Stimulated activated CD4-positive, alpha-beta T cell treated with anti-CD3 and anti-CD28 coated beads, Interleukin-15, amount 100 ng/mL, for 48 hours (primary cell): ENCODE measurements around the gene MIB1.
A peak's percentile ranks its signal among the peaks of the same experiment; 100 is the strongest.

Experiments used
- DNase-seq, 2 donors: peaks; one replicate each; pipeline ENCODE4 v3.0.0-alpha.2; 2020; ENCODE audit warnings: low read depth in 2 of 2

The MIB1 gene

DNA sequence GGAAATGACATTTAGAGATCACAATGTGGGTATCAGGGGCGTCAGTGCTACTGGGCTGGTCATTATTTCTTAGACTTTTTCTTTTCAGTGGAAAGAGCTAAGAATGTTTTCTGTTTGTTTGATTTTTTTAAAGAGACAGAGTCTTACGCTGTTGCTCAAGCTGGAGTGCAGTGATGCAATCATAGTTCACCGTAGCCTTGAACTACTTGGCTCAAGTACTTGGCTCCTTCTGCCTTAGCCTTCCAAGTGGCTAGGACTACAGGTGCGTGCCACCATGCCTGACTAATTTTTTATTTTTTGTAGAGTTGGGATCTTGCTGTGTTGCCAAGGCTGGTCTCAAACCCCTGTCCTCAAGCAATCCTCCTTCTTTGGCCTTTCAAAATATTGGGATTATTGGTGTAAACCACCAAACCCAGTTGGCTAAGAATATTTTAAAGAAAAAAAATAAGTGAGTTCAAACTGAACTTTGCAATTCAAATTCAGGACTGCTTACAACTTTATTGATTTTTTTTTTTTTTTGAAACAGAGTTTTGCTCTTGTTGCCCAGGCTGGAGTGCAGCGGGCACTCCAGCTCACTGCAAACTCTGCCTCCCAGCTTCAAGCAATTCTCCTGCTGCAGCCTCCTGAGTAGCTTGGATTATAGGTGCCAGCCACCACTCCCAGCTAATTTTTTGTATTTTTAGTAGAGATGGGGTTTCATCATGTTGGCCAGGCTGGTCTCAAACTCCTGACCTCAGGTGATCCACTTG lies 154.2 kb downstream of the MIB1 start:
- no peak for DNase-seq

DNA sequence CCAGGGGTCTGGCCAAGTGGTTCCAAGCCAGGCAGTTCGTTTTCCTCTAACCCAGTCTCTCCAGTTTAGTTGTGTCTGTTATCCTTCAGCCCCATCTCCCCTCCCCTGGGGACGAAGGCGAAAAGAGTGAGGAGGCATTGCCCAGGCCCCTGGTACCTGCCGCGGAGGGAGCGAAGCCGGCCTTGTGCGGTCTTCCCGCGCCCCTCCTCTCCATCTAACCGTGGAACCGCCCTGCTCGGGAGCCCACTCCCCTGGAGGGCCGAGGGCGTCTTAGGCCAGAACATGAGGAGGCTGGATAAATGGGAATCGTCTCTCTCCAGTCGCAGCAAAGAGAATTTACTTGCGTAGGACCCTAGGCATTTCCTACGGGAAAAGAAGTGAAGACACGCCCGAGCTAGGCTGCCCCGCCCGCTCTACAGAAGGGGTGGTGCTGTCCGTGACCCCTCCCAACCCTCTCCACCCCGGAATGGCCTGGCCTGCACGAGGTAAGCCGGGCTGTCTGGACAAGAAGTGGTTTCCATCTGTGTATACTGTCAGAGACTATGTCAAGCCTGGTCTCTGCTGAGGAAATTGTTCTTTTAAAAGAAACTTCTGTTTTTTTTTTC lies 156.2 kb downstream of the MIB1 start:
- no peak for DNase-seq

DNA sequence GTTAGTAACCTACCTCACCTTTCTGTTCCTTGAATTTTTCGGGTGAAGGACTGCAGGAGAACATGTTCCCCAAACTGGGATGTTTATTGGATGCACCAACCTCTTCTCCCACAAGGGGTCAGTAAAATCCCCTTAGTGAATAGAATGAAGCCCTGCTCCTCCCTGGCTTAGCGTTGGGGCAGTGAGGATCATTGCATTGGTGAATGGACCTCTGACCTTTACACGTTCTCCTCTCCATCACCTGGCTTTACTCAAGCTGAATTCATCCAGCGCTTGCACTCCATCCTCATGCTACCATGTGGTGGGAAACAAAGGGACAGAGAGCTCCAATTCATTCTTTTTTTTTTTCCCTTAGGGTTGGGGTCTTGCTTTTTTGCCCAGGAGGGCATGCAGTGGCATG lies 157.2 kb downstream of the MIB1 start:
- peak; percentile 1 to 11 for DNase-seq

DNA sequence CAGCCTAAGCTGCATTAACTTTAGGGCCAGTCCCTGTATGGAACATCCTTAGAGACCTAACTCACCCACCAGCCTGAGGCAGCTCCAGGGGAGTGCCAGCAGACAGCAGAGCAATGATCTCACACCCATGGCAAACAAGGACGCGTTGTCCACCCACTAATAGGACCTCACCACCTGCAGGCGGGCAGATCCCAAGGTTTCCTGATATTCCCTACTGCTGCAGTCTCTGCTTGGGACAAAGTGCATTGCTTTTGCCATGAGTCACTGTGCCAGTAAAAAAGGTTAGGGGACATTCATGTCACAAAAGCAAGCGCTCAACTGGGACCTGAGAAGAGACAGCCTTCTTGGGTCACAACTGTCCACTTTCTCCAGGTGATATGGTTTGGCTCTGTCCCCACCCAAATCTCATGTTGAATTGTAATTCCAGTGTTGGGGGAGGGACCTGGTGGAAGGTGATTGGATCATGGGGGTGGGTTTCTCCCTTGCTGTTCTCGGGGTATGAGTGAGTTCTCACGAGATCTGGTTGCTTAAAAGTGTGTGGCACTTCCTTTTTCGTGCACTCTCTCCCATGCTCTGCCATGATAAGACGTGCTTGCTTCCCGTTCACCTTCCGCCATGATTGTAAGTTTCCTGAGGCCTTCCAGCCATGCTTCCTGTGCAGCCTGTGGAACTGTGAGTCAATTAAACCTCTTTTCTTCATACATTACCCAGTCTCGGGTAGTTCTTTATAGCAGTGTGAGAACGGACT lies 160.2 kb downstream of the MIB1 start:
- no peak for DNase-seq

DNA sequence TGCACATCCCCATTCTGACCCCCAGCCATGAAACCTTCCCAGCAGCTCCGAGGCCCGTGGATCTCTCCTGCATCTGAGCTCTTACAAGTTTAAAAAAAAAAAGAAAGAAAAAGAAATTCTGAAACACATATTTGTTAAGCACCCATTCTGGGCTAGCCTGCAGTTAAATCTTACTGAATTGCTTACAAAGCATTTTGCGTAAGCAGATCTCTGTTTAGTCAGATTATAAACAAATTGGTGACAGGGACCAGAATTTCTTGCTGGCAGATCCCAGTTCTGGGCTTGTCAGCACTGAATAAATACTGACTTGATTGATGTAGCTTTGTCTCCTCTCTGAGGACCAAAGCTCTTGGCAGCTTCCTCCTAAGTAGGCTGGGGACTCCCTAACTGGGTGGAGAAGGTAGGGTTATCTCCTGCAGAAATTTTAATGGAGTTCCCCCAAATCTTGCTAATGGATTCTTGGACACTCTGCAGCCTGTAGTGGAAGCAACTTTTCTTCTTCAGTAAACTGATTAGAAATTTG lies 160.9 kb downstream of the MIB1 start:
- DNase-seq: no peak

DNA sequence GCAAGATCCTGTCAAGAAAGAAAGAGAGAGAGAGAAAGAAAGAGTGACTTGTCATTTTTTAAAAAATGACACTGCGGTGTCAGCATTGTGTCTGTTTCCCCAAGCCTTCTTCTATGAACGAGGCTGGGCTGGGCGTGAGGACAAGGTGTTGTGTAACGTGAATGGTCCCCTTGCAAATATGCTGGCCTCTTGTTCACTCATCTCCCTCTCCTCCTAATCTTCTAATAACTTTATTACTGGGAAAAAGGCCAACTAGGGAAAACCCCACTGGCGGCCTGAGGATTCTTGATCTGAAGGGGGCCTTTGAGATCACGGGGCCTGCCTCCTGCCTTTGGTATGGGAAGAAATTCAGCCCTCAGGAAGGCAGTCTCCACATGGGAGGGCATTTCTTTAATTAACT lies 163.1 kb downstream of the MIB1 start:
- DNase-seq: no peak

DNA sequence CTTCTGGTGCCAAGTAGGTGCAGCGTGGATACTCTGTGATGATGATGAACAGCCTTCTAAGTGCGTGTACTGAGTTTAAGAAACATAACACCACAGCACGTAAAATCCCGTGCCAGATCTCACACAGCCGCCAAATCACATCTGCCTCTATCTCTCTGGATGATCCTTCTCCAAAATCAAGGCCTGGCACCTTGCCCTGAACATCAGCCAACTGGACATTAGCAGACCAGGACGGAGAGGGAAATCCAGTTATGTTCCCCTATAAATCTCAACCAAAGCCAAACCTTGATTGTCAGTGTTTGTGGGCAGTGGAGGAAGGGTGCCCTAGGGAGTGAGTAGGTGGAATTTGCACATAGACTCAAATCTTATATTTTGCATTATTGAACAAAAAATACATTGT lies 164.3 kb downstream of the MIB1 start:
- no peak for DNase-seq

DNA sequence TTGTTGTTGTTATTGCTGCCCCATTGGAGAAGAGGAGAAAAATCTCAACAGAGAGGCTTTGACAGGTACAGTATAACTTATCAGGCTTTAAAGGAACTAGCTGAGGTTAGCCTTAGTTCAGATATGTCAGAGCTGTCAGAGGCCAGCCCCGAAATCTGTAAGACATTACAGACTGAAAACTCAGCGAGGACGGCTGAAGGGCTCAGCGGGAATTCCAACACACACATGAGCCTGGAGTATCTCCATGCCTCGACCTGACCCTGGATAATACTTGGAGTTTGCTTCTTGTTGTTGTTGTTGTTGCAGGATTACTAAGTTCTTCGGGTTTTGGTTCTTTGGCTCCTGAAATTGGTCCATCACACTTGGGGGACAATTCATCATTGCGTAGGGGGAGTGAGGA lies 166.9 kb downstream of the MIB1 start:
- DNase-seq: no peak

DNA sequence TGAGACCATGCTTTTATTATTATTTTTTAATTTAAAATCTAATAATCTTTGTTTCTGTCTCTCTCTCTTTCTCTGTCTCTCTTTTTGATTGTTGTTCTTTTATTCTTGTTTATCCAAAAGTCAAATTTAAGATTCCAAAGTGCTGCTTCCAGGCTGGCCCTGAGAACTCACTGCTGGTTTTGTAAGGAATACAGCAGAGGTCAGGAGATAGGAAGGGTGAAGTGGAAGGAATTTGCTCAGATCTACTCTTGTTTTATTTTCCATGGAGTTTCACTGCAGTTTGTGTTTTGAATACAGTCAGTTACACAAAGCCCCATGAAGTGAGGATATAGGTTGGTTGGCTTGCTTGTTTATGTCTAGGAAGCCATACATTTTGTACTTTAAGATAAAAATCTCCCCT lies 168.1 kb downstream of the MIB1 start:
- no peak for DNase-seq

DNA sequence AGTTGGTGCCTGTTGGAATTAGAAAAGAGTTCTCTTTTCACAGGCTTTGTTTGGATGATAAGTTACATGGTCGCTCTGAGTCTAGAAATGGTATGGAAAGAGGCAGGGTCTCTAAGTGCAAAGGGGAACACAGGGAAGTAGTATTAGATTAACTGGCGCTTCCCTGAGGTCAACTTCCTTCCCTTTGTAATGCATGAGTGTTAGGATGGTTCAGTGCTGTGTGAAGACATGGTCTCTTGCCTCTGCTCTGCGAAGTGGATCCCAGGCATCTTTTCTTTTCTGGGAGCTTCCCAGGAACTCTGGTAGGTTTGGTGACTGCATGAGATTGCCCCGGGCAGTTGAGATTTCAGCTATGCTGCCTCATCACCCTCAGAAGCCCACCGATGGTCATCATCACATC lies 170.3 kb downstream of the MIB1 start:
- DNase-seq: no peak

DNA sequence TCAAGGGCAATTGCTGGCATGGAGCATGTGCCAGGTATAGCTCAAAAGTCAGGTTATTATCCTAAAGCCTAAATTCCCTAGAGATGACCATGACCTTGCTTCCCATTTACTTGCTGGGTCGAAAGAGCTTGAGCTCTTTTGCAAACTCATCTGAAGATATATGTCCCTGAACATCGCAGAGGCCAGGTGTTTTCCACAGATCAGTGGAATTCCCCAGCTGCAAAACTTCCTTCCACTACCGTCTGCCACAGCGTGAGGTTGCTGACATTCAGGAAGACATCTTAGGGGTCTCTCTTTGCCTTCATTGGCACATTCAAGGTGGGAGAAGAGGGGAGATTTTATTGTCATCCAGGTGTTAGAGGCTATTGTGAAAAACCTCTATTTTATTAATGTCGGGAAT lies 171.0 kb downstream of the MIB1 start:
- DNase-seq: no peak

DNA sequence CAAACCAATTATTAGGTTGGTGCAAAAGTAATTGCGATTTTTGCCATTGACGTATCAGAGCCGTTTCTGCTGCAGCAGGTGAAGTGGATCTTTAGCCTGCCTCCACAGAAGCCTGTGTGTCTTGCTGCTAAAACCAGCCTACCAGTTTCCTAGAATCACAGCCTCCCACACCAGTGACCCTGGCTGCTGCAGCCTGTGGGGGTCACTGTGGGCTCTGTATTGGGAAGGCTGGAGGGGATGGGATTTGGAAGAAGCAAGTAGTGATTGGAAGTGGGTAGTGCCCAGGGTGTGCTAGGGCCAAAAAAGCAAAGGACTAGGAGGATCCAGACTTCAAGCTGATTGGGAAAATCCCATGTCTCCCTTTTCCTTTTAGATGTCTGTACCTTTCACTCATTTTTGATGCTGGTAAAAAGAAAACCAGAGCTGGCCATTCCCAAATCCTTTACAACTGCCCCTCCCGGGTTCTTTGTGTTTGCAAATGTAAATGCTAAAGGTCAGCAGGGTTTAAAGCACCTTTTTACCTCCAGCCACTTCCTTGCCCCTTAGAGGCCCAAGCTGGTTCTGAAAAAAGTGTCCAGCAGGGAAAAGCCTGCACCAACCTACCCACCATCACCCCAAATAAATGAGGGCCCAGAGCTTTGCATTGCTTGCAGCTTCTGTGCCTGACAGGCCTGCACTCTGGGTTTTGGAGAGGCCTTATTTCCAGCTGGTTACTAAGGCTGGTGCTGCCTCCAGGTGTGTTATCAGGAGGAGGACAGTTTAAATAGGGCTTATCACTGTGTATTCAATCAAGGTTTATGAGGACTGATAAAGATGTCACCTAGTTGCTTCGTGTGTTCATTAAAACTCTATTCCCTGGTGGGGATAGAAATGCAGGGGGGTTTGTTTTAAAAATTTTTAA lies 172.0 kb downstream of the MIB1 start:
- DNase-seq: no peak

DNA sequence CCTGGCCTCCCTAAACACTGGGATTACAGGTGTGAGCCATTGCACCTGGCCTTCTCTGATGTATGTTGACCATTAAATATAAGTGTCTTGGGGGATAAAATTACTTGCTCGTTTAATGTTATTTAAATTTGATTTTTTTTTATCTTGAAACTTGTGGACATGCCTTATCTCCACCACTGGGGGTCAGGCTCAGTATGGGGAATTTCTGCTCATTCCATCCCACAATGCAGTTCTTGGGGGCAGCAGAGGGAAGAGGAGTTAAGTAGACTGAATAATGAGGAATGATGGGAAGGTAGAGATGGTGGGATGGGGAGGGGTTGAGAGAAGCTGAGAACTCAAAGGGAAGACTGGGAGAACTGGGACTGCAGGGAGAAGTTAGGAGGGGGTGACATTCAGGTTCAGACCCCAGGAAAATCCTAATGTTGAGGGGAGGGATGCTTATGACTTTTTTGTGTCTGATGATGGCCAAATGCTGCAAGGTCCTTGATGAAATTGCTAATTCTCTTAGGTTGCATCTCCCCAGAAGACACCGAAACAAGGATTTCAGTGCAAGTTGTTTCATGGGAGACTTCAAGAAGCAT lies 174.2 kb downstream of the MIB1 start:
- DNase-seq: no peak

DNA sequence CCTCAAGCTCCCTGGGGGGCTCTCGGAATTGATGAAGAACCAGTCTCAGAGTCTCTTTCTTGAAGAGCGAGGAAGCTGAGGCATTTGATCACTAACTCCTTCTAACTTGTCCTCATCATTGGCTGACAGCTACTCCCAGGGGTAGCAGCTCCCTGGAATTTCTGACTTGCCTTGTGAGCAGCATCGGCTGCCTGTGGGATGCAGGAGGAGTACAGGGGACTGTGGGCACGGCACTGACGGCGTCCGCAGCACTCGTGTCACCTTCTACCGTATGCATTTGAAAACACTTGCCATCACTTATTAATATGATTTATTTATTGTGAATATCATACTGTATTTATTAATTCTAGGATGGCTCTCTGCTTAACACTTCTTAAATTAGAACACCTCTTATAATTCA lies 175.0 kb downstream of the MIB1 start:
- no peak for DNase-seq

DNA sequence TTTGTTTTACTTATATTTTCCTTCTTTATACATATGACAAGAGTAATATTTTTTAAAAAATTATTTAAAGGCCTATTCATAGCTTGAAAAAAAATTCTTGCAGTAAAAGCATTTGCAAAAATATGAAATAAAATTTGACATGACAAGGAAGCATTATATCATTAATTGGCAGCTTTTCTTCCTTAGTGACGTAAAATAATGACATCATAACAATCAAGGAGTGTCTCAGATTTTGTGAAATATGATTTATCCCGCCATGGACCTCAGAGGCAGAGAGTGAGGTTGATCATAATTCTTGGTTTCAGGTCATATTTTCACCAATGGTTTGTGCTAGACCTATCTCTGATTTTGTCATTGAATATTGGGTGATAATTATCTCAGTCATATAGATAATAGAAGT lies 176.0 kb downstream of the MIB1 start:
- no peak for DNase-seq

DNA sequence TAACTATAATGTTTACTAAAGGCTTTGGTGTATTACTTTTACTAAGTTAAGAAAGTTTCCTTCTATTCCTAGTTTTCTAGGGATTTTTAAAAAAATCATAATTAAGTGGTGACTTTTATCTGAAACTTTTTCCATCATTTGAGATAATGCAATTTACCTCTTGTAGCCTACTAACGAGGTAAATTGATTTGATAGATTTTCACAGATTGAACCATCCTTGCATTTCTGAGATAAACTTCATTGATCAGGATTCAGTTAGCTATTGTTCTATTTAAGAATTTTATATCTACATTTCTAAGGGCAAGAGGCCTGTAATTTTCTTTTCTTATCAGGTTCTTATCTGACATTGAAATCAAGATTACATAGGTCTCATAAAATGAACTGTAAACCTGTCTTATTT lies 178.1 kb downstream of the MIB1 start:
- DNase-seq: no peak
